Measurements from ENCODE around the gene ADCYAP1R1.

The ADCYAP1R1 gene

DNA sequence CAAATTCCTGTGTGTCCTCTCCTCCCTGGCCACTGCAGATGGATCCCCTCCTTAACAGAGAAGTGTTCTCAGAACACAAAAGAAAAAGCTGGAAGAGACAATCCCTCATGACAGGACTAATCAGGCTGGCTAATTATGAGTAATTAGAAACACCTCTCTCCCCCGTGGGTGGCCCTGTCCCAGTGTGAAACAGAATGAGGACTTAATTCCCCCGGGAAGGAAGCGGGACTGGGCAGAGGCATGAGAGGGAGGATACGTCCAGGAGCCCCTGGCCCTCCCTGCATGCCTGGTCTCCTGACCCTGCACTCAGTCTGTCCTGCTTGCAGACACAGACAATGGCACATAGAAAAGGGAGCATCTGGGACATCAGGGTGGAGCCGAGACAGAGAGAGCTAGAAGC lies 7.6 kb upstream of the ADCYAP1R1 start:
- Histone ChIP-seq H3K4me2 (ENCODE audit: low read length) (no peak overlapping the region), H3K9me2 (replicated peaks; ENCODE audit: control insufficient read depth, low read length) (no peaks in the 10 kb centered on the region), H3K27me3 (ENCODE audit: control insufficient read depth, low read length) (peaks cover 29% of the 10 kb centered on the region), H3F3A (ENCODE audit: control insufficient read depth, insufficient read depth) (no peaks in the 10 kb centered on the region), H3K36me3 (ENCODE audit: control insufficient read depth, low read length) (no peaks in the 10 kb centered on the region), H3K27ac (ENCODE audit: low read depth, low read length) (no peak overlapping the region), H3K9me3 (ENCODE audit: control insufficient read depth, insufficient read depth, low read length) (no peaks in the 10 kb centered on the region), H3K79me2 (ENCODE audit: control insufficient read depth, low read length) (no peaks in the 10 kb centered on the region), H4K20me1 (ENCODE audit: control insufficient read depth, insufficient read depth, low read depth, low read length) (no peaks in the 10 kb centered on the region; the same call in 1 of the 2 replicates), H3K4me1 (ENCODE audit: control insufficient read depth, low read length) (no peaks in the 10 kb centered on the region), H3K4me3 (ENCODE audit: low read length) (no peak overlapping the region)
- TF ChIP-seq, protein P1, sequence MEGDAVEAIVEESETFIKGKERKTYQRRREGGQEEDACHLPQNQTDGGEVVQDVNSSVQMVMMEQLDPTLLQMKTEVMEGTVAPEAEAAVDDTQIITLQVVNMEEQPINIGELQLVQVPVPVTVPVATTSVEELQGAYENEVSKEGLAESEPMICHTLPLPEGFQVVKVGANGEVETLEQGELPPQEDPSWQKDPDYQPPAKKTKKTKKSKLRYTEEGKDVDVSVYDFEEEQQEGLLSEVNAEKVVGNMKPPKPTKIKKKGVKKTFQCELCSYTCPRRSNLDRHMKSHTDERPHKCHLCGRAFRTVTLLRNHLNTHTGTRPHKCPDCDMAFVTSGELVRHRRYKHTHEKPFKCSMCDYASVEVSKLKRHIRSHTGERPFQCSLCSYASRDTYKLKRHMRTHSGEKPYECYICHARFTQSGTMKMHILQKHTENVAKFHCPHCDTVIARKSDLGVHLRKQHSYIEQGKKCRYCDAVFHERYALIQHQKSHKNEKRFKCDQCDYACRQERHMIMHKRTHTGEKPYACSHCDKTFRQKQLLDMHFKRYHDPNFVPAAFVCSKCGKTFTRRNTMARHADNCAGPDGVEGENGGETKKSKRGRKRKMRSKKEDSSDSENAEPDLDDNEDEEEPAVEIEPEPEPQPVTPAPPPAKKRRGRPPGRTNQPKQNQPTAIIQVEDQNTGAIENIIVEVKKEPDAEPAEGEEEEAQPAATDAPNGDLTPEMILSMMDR (IDR thresholded peaks at IDR 0.05; ENCODE audit: low read depth, low read length, poor library complexity, severe bottlenecking): no peak
- no peak for TF ChIP-seq EZH2phosphoT487 (IDR thresholded peaks at IDR 0.05; ENCODE audit: borderline replicate concordance, low read length)

DNA sequence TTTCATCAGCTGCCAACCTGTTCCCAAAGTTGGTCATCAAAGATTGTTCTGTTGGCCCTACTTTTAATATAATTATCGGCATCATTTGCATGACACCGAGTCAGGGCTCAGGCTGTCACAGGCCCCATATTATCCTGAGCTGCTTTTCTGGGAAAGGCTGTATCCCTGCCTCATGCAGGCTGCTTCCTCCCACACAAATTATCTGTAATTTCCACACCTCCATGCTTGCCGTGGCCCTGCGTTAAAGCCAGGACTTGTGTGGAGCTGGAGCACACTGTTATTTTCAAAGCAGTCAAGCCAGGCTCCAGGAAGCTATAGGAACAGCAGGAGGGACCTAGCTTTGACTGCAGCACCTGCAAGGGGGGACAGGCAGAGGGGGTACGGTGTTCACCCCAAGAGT lies 5.4 kb upstream of the ADCYAP1R1 start:
- H3K4me3 ChIP-seq (ENCODE audit: low read length): no peak overlapping the region

DNA sequence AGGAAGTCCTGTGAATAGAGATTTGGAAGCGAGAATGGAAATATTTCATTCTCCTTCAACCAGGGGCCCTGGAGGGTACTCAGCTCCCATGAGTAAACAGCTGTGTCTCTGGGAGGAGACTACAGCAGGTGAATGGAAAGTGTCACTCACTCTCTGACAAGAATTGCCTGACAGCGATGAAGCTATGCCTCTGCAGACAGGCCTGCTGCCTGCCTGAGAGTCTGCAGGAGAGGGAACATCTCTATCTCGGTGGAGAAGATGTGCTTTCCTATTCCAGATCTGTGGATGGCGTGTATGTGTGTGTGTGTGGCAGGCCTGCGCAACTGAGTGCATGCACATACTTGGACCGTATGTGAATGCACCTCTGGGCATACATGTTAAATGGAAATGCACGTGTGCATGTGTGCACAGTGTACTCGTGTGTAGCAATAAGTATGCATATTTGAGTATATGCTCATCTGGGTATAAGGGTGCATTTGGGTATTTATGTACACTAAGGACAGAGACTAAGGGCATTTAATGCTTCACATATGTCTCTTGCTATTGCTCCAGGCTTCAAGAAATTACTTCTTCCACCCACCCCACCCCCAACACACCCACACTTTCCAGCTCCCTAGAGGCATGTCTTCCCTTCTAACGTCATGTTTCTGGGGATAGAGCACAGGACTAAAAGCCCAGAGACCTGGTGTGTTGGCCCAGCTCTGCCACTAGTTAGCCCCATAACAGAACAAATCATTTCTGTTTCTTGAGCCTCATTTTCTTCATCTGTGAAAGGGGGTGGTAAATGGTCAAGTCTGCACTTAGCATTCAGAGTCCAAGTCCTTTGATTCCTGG lies 4.6 kb upstream of the ADCYAP1R1 start:
- Histone ChIP-seq H3K9me2 (replicated peaks; ENCODE audit: control insufficient read depth, low read length) (no peaks in the 10 kb centered on the region), H3K4me1 (ENCODE audit: control insufficient read depth, low read length) (no peaks in the 10 kb centered on the region), H3K79me2 (ENCODE audit: control insufficient read depth, low read length) (no peaks in the 10 kb centered on the region), H3F3A (ENCODE audit: control insufficient read depth, insufficient read depth) (no peaks in the 10 kb centered on the region), H3K4me3 (ENCODE audit: low read length) (no peak overlapping the region), H3K27ac (ENCODE audit: low read depth, low read length) (no peak overlapping the region), H3K27me3 (ENCODE audit: control insufficient read depth, low read length) (peaks cover 13% of the 10 kb centered on the region), H3K36me3 (ENCODE audit: control insufficient read depth, low read length) (no peaks in the 10 kb centered on the region), H3K4me2 (ENCODE audit: low read length) (no peak overlapping the region), H3K9me3 (ENCODE audit: control insufficient read depth, insufficient read depth, low read length) (no peaks in the 10 kb centered on the region), H4K20me1 (ENCODE audit: control insufficient read depth, insufficient read depth, low read depth, low read length) (no peaks in the 10 kb centered on the region; the same call in 1 of the 2 replicates)
- TF ChIP-seq EZH2phosphoT487 (IDR thresholded peaks at IDR 0.05; ENCODE audit: borderline replicate concordance, low read length): no peak
- TF ChIP-seq, protein P1 (IDR thresholded peaks at IDR 0.05; ENCODE audit: low read depth, low read length, poor library complexity, severe bottlenecking): no peak

More for the DNA sequence above, 5.4 kb upstream of the ADCYAP1R1 start:
- no peaks in the 10 kb centered on the region for H3F3A ChIP-seq (ENCODE audit: control insufficient read depth, insufficient read depth)
- H3K27me3 ChIP-seq (ENCODE audit: control insufficient read depth, low read length): peaks cover 20% of the 10 kb centered on the region
- no peaks in the 10 kb centered on the region for H3K9me3 ChIP-seq (ENCODE audit: control insufficient read depth, insufficient read depth, low read length)
- H3K79me2 ChIP-seq (ENCODE audit: control insufficient read depth, low read length): no peaks in the 10 kb centered on the region
- H3K4me1 ChIP-seq (ENCODE audit: control insufficient read depth, low read length): no peaks in the 10 kb centered on the region
- H3K27ac ChIP-seq (ENCODE audit: low read depth, low read length): no peak overlapping the region
- H3K36me3 ChIP-seq (ENCODE audit: control insufficient read depth, low read length): no peaks in the 10 kb centered on the region
- TF ChIP-seq EZH2phosphoT487 (IDR thresholded peaks at IDR 0.05; ENCODE audit: borderline replicate concordance, low read length): no peak
- TF ChIP-seq, protein P1 (IDR thresholded peaks at IDR 0.05; ENCODE audit: low read depth, low read length, poor library complexity, severe bottlenecking): no peak
- no peaks in the 10 kb centered on the region for H3K9me2 ChIP-seq (replicated peaks; ENCODE audit: control insufficient read depth, low read length)
- no peaks in the 10 kb centered on the region; the same call in 1 of the 2 replicates for H4K20me1 ChIP-seq (ENCODE audit: control insufficient read depth, insufficient read depth, low read depth, low read length)
- H3K4me2 ChIP-seq (ENCODE audit: low read length): no peak overlapping the region

All from DOHH2 (cell line).